ENCODE measurements around the gene ADGRL1.
"Not testable (repeated sequence)": the region's sequence is repeated elsewhere in the genome, so short reads cannot be mapped to it uniquely, and the experiment has no call there.

DNA sequence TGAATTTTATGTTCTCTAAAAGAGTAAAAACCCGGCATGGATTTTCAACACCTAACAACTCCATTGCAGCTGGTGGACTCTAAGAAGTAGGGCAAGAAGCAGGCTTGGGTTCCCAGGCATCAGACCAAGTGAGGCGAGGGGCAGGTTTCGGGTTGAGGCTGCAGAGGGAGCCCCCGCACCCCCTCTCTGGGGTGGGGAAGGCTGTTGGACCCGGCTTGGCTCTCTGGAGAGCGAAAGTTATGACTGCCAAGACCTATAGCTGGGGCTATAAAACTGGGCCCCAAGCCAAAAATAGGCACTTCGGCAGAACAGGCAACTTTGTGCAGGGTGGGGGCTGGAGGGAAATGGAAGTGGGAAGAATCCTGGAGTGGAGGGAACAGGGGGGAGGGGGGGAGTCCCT is 1.8 kb upstream of the ADGRL1 start:
- TF ChIP-seq, protein P1, sequence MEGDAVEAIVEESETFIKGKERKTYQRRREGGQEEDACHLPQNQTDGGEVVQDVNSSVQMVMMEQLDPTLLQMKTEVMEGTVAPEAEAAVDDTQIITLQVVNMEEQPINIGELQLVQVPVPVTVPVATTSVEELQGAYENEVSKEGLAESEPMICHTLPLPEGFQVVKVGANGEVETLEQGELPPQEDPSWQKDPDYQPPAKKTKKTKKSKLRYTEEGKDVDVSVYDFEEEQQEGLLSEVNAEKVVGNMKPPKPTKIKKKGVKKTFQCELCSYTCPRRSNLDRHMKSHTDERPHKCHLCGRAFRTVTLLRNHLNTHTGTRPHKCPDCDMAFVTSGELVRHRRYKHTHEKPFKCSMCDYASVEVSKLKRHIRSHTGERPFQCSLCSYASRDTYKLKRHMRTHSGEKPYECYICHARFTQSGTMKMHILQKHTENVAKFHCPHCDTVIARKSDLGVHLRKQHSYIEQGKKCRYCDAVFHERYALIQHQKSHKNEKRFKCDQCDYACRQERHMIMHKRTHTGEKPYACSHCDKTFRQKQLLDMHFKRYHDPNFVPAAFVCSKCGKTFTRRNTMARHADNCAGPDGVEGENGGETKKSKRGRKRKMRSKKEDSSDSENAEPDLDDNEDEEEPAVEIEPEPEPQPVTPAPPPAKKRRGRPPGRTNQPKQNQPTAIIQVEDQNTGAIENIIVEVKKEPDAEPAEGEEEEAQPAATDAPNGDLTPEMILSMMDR (IDR thresholded peaks at IDR 0.05), result not testable (repeated sequence)
- not testable (repeated sequence) for TF ChIP-seq POLR2A (IDR thresholded peaks at IDR 0.05)
